NCI-H345 treated with DMSO at 0.1 percent for 48 hours (cell line): Measurements from ENCODE around the gene AGBL3.
A peak's percentile ranks its signal among the peaks of the same experiment; 100 is the strongest.

ENCODE experiments used
- DNase-seq: peaks from one replicate; lab custom pipeline; 2025; ENCODE audit not compliant: unreplicated experiment; lab: John Stamatoyannopoulos, UW

AGBL3 gene

GRCh38 chr7:134986363-134987251 lies at the start of gene AGBL3:
TSS of gene AGBL3 (plus strand) at chr7:134986508. CDS start at chr7:134987934, 1,426 bp downstream.
- DNase-seq = peak; percentile 93

GRCh38 chr7:134936893-134937510 lies 49.3 kb upstream of the AGBL3 start:
- no peak for DNase-seq

- no peak for DNase-seq
Measured at GRCh38 chr7:134938141-134938540, 48.2 kb upstream of the AGBL3 start.

GRCh38 chr7:134939136-134939535 lies 47.2 kb upstream of the AGBL3 start:
- no peak for DNase-seq

GRCh38 chr7:134940729-134941128 lies 45.6 kb upstream of the AGBL3 start:
- DNase-seq = no peak

- DNase-seq = no peak
Measured at GRCh38 chr7:134941185-134941900, 45.0 kb upstream of the AGBL3 start.

- DNase-seq = no peak
Measured at GRCh38 chr7:134941952-134942351, 44.4 kb upstream of the AGBL3 start.

- DNase-seq = no peak
Measured at GRCh38 chr7:134942690-134943466, 43.4 kb upstream of the AGBL3 start.

GRCh38 chr7:134943785-134944400 lies 42.4 kb upstream of the AGBL3 start:
- no peak for DNase-seq

GRCh38 chr7:134945691-134946090 lies 40.6 kb upstream of the AGBL3 start:
- DNase-seq = no peak

- DNase-seq = no peak
Measured at GRCh38 chr7:134946260-134946659, 40.0 kb upstream of the AGBL3 start.

GRCh38 chr7:134947329-134947728 lies 39.0 kb upstream of the AGBL3 start:
- no peak for DNase-seq

GRCh38 chr7:134947831-134948230 lies 38.5 kb upstream of the AGBL3 start:
- no peak for DNase-seq

GRCh38 chr7:134948246-134948645 lies 38.1 kb upstream of the AGBL3 start:
- no peak for DNase-seq

- DNase-seq = no peak
Measured at GRCh38 chr7:134948736-134949135, 37.6 kb upstream of the AGBL3 start.

GRCh38 chr7:134949171-134949570 lies 37.1 kb upstream of the AGBL3 start:
- DNase-seq = no peak

GRCh38 chr7:134954197-134955082 lies 31.9 kb upstream of the AGBL3 start:
- DNase-seq = peak; percentile 45

- no peak for DNase-seq
Measured at GRCh38 chr7:134957005-134957404, 29.3 kb upstream of the AGBL3 start.

- DNase-seq = no peak
Measured at GRCh38 chr7:134959810-134960209, 26.5 kb upstream of the AGBL3 start.
